Memory B cell (primary cell): ENCODE results near the gene NECTIN3.

Source experiments
- ATAC-seq: fragments of 150-1000 bp; cut with Tn5 transposase; 2 replicates; pipeline ENCODE4 v1.10.0; 2021; ENCODE audit warnings: low read depth, mild to moderate bottlenecking, moderate library complexity
- DNase-seq, 2 donors: peaks; one replicate each; pipeline ENCODE4 v3.0.0; 2022; ENCODE audit warnings: low spot score in 2 of 2
- H3K27ac Mint-ChIP-seq: one replicate; pipeline ENCODE4 v1.8.0; 2022; ENCODE audit warnings: mild to moderate bottlenecking, moderate library complexity, mixed read lengths
- H3K27me3 Mint-ChIP-seq: one replicate; pipeline ENCODE4 v1.8.0; 2022; ENCODE audit warnings: mixed read lengths
- H3K36me3 Mint-ChIP-seq: one replicate; pipeline ENCODE4 v1.8.0; 2022; ENCODE audit warnings: mild to moderate bottlenecking, mixed read lengths
- H3K4me1 Mint-ChIP-seq: one replicate; pipeline ENCODE4 v1.8.0; 2022; ENCODE audit warnings: mixed read lengths
- H3K4me3 Mint-ChIP-seq: one replicate; pipeline ENCODE4 v1.8.0; 2022; ENCODE audit warnings: mild to moderate bottlenecking, moderate library complexity, mixed read lengths
- H3K9me3 Mint-ChIP-seq: one replicate; pipeline ENCODE4 v1.8.0; 2022; ENCODE audit warnings: mixed read lengths

The NECTIN3 gene

DNA sequence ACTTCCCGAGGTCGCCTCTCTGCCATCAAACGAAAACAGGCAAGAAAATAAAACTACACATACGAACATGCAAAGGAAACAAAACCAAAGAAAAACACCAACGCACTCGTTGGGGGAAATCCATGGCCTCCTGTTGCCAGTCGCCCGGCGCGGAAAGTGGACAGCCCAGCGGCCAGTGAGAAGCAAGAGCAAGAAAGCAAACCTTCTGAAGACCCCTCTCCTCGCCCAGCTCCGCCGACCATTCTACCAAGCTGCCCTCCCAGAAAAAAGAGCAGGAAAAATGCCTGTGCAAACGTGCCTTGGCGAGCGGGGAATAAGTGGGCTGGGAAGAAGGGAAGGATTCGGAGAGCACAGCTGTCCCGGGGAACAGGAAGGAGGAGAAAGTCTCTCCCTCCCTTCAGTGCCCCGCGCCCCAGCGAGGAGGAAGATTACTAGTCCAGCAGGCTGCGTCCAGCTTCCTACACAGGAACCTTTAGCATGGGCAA, 802 bp upstream of the NECTIN3 start:
- Mint-ChIP-seq H3K36me3 (peaks cover 3% of the 10 kb centered on the region), H3K27me3 (peaks cover 25% of the 10 kb centered on the region), H3K4me1 (peaks cover 23% of the 10 kb centered on the region), H3K27ac (peak overlapping the region; percentile 22), H3K4me3 (peak overlapping the region; percentile 87), H3K9me3 (no peaks in the 10 kb centered on the region)
- ATAC-seq, result no peak
- no peak for DNase-seq

DNA sequence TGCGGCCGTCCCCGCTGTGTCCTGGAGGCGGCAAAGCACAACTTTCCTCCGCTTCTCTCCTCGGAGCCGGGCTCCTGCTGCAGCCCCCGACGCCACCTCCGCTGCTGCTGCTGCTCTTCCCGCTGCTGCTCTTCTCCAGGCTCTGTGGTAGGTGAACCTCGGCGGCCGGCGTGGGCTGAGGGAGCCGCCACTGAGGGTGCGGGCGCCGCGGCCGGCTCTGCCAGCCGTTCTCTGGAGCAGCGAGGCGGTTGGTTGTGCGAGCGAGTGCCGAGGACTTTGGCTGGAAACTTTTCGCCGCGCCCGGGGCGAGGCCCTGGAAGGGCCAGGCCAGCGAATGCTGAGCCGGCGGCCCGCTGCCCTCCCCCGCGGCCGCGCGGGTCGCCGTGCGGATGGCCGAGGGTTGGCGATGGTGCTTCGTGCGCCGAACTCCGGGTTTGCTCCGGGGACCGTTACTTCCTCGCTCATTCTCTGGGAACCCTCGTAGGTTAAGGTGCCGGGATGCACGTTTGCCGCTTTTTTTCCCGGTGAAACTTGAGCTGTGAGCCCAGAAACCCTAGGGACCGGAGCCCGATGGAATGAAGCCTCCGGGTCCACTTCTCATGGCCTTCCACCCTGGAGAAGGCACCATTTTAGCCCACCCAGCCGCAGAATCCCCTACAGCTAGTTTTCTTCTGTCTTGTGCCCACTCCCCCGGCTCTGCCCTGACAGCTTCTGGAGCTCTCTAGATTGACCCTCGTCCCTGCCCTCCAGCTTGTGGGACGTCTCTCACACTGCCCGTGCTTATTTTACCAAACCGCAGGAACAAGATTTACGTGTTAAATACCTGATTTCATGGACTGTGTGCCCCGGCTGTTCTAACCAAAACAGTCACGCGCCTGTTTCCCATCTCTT, 660 bp downstream of the NECTIN3 start:
- peaks cover 3% of the 10 kb centered on the region for H3K36me3 Mint-ChIP-seq
- H3K9me3 Mint-ChIP-seq, result no peaks in the 10 kb centered on the region
- peaks cover 23% of the 10 kb centered on the region for H3K4me1 Mint-ChIP-seq
- H3K4me3 Mint-ChIP-seq, result peak overlapping the region; percentile 70
- DNase-seq, result no peak
- H3K27me3 Mint-ChIP-seq, result peaks cover 25% of the 10 kb centered on the region
- ATAC-seq, result peak; percentile 14
- H3K27ac Mint-ChIP-seq, result no peak overlapping the region

DNA sequence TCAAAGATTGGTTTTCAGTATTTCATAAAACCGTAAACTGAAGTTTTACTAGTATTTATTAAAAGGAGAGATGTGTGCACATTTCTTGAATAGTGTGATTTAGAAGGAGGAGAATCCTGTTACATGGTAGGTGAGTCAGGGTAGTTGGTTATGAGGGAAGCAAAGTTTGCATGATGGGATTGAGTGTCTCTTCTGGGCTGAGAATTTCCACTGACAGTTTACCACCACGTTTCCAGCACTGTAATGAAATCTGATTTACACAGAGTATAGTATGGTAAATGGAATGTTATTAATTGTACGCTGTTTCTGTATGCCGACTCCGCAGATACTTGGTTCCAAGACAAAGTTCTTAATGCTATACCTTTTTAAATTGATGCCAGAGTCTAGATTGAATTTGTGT, 1.6 kb downstream of the NECTIN3 start:
- DNase-seq (no peak), ATAC-seq (no peak)
- H3K27ac Mint-ChIP-seq, result no peak overlapping the region
- peaks cover 23% of the 10 kb centered on the region for H3K4me1 Mint-ChIP-seq
- no peaks in the 10 kb centered on the region for H3K9me3 Mint-ChIP-seq
- peaks cover 3% of the 10 kb centered on the region for H3K36me3 Mint-ChIP-seq
- peak overlapping the region; percentile 70 for H3K4me3 Mint-ChIP-seq
- H3K27me3 Mint-ChIP-seq, result peaks cover 26% of the 10 kb centered on the region

DNA sequence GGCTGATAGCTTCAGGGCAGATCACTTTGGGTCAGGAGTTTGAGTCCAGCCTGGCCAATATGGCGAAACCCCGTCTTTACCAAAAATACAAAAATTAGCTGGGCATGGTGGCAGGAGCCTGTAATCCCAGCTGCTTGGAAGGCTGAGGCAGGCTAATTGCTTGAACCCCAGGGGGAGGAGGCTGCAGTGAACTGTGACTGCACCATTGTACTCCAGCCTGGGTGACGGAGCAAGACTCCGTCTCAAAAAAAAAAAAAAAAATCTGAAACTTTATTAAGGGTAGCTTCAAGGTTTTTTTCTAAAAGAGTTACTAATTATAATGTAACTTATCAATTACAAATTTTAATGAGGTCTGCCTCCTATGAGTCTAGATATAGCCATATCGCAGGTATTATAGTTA, 5.1 kb downstream of the NECTIN3 start:
- Mint-ChIP-seq H3K4me3 (no peak overlapping the region), H3K36me3 (no peaks in the 10 kb centered on the region), H3K27me3 (peaks cover 16% of the 10 kb centered on the region), H3K4me1 (peaks cover 11% of the 10 kb centered on the region), H3K27ac (no peak overlapping the region), H3K9me3 (no peaks in the 10 kb centered on the region)
- DNase-seq (no peak), ATAC-seq (no peak)

DNA sequence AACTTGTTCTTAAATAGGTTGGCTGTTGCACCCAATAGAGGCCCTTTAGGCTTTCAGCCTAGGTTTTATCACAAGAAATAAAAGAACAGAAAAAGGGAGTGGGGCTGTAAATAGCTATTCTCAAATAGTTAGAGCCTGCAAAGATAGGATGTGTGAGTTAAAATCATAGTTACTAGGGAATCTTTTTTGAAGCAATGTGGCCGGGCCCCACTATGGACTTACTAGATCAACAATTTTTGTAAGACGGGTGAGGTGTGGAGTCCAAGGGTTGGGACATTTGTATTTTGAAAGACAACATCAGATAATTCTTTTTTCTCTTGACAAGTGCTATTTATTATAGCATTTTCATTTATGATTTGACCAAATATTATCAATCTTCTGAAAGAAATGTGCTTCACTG, 5.8 kb downstream of the NECTIN3 start:
- no peaks in the 10 kb centered on the region for H3K9me3 Mint-ChIP-seq
- H3K36me3 Mint-ChIP-seq, result no peaks in the 10 kb centered on the region
- ATAC-seq, result no peak
- H3K27ac Mint-ChIP-seq, result no peak overlapping the region
- DNase-seq, result no peak
- H3K27me3 Mint-ChIP-seq, result peaks cover 16% of the 10 kb centered on the region
- H3K4me1 Mint-ChIP-seq, result peaks cover 11% of the 10 kb centered on the region
- H3K4me3 Mint-ChIP-seq, result no peak overlapping the region

DNA sequence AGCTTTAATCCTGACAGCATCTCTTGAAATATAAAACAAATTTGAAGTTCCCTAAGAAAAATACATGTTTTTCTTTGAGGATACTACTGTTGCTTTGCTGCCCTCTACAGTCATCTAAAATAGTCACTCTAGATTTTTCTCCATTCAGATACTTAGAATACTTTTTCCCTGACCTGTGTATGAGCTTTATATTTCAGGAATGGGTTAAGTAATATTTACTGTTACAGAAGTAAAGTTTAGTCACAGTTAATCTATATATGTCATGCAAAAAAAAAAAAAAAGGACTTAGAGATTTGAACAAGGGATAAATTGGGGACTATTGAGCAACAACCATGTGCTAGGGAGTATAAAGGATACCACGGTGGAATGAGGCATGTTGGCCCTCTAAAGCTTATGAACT, 8.8 kb downstream of the NECTIN3 start:
- ATAC-seq (no peak), DNase-seq (no peak)
- no peaks in the 10 kb centered on the region for H3K9me3 Mint-ChIP-seq

DNA sequence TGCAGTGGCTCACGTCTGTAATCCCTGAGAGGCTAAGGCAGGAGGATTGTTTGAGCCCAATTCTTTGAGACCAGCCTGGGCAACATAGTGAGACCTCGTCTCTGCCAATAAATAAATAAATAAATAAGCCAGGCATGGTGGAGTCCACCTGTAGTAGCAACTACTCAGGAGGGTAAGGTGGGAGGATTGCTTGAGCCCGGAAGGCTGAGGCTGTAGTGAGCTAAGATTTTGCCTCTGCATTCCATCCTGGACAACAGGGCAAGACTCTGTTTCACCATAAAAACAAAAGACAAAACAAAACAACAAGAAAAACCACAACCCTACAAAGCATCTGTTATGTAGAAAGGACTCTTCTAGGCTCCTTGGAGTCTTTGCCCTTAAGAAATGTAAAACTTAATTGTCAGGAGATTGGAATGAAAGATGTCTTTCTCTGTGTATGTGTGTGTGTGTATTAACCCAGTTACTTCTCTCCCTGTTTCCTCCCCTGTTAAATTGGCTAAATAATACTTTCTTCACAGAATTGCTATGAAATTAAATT, 9.5 kb downstream of the NECTIN3 start:
- Mint-ChIP-seq H3K4me1 (no peaks in the 10 kb centered on the region), H3K27me3 (peaks cover 1% of the 10 kb centered on the region), H3K36me3 (no peaks in the 10 kb centered on the region), H3K27ac (no peak overlapping the region), H3K9me3 (no peaks in the 10 kb centered on the region), H3K4me3 (no peak overlapping the region)
- ATAC-seq (no peak), DNase-seq (no peak)

More for the DNA sequence above, 8.8 kb downstream of the NECTIN3 start:
- Mint-ChIP-seq H3K36me3 (no peaks in the 10 kb centered on the region), H3K4me1 (no peaks in the 10 kb centered on the region), H3K4me3 (no peak overlapping the region), H3K27me3 (peaks cover 3% of the 10 kb centered on the region), H3K27ac (no peak overlapping the region)

DNA sequence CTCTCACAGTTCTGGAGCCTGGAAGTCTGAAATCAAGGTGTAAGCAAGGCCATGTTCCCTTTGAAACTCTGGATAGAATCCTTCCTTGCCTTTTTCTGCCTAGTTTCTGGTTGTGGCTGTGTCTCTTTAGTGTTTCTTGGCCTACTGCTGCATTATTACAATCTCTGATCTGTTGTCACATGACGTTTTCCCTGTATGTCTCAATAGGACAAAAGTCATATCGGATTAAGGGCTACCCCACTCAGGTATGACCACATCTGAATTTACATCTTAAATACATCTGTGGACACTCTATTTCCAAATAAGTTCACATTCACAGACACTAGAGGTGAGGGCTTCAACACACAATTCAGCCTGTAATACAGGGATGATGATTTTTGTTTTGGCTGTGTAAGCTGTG, 13.3 kb downstream of the NECTIN3 start:
- no peak overlapping the region for H3K27ac Mint-ChIP-seq
- H3K4me1 Mint-ChIP-seq, result no peaks in the 10 kb centered on the region
- no peak for DNase-seq
- H3K36me3 Mint-ChIP-seq, result no peaks in the 10 kb centered on the region
- no peaks in the 10 kb centered on the region for H3K27me3 Mint-ChIP-seq
- no peak overlapping the region for H3K4me3 Mint-ChIP-seq
- ATAC-seq, result no peak
- no peaks in the 10 kb centered on the region for H3K9me3 Mint-ChIP-seq

DNA sequence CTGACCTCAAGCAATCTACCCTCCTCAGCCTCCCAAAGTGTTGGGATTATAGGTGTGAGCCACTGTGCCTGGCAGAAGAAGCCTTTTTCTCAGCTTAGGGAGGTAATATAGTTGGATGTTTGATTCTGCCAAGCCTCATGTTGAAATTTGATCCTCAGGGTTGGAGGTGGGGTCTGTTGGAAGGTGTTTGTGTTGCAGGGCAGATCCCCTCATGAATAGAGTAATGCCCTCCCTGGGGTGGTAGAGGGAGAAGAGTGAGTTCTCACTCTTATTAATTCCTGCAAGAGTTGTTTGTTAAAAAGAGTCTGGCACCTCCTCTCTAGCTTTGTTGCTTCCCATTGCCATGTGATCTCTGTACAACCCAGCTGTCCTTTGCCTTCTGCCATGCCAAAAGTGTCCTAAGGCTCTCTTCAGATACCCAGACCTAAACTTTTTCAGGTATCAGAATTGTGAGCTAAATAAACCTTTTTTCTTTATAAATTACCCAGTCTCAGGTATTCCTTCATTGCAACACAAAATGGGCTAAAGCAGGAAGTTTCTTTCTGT, 16.4 kb downstream of the NECTIN3 start:
- Mint-ChIP-seq H3K4me1 (no peaks in the 10 kb centered on the region), H3K4me3 (no peak overlapping the region), H3K27ac (no peak overlapping the region), H3K36me3 (no peaks in the 10 kb centered on the region), H3K9me3 (no peaks in the 10 kb centered on the region), H3K27me3 (no peaks in the 10 kb centered on the region)
- ATAC-seq, result no peak
- DNase-seq, result no peak

DNA sequence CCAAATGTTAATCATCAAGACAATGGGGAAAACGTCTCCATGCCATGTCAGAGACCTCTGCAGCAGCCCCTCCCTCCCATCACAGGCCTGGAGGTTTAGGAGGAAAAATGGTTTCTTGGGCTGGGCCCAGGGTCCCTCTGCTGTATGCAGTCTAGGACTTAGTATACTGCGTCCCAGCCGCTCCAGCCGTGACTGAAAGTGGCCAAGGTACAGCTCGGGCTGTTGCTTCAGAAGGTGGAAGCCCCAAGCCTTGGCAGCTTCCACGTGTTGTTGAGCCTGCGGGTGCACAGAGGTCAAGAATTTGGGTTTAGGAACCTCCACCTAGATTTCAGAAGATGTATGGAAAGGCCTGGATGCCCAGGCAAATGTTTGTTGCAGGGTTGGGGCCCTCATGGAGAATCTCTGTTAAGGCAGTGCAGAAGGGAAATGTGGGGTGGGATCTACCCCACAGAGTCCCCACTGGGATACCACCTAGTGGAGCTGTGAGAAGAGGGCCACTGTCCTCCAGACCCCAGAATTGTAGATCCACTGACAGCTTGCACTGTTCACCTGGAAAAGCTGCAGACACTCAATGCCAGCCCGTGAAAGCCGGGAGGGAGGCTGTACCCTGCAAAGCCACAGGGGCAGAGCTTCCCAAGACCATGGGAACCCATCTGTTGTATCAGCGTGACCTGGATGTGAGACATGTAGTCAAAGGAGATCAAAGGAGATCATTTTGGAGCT, 25.0 kb downstream of the NECTIN3 start:
- Mint-ChIP-seq H3K9me3 (no peaks in the 10 kb centered on the region), H3K4me3 (no peak overlapping the region), H3K27ac (no peak overlapping the region), H3K36me3 (no peaks in the 10 kb centered on the region), H3K4me1 (no peaks in the 10 kb centered on the region), H3K27me3 (no peaks in the 10 kb centered on the region)
- no peak for DNase-seq
- no peak for ATAC-seq

DNA sequence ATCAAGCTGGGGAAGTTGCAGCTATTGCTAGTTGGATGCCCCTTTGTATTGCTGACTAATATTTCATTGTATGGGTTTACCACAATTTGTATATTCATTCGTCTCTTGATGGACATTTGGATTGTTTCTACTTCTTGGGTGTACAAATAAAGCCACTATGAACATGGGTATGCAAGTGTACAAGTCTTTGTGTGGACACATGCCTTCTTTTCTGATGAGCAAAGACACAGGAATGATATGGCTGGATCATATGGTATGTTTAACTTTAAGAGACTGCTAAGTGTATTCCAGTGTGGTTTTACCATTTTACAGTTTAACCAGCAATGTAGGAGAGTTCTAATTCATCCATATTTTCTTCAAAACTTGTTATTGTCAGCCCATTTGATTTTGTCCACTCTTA, 32.2 kb downstream of the NECTIN3 start:
- Mint-ChIP-seq H3K27me3 (no peaks in the 10 kb centered on the region), H3K36me3 (no peaks in the 10 kb centered on the region), H3K4me1 (no peaks in the 10 kb centered on the region), H3K9me3 (peaks cover 5% of the 10 kb centered on the region), H3K4me3 (no peak overlapping the region), H3K27ac (no peak overlapping the region)
- DNase-seq (no peak), ATAC-seq (no peak)

DNA sequence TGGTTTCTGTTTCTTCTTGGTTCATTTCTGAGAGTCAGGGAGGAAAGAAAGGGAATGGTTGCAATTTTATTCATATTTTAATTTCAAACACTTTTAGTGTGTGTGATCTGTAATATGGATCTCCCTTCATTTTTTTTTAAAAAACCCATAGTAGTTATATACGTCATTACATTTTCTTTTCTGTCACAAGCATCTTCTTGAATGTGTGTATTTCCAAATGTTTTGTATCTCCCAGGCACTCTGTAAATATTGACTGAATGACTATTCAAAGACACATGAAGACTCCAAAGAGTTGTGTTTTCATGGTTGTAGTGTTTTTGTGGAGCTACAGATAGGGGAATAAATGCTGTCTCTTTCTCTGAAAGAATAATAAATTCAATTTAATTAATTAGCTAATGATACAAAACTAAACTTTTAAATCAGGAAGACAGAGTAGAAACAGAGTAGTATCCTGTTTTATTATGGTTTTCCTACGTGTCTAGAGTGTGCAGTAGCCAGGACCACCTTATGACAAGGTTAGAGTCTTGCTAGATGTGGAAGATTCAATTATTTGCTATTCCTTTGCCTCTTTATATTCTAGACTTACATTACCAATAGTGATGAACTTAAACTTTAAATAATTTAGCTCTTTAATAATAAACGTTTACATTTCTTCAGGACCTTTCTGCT, 35.5 kb downstream of the NECTIN3 start:
- ATAC-seq (no peak), DNase-seq (no peak)
- Mint-ChIP-seq H3K36me3 (no peaks in the 10 kb centered on the region), H3K4me1 (no peaks in the 10 kb centered on the region), H3K27ac (no peak overlapping the region), H3K27me3 (peaks cover 3% of the 10 kb centered on the region), H3K4me3 (no peak overlapping the region), H3K9me3 (peaks cover 5% of the 10 kb centered on the region)

DNA sequence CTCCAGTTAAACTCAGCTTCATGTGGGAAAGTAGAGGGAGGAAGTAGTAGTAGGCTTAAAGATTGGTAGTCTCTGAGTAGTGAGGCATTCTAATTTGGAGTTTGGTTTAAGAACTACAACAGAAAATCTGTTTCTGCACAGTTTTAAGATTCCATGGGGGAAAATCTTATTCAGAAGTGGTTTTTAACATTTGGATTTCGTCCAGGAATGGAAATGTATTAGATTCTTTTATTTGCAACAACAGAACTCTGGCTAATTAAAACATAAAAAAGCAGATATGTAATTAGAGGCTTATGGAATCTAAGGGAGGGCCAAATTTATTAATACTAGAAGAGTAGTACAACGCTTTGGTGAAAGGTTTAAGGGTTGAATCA, 36.0 kb downstream of the NECTIN3 start:
- Mint-ChIP-seq H3K4me3 (no peak overlapping the region), H3K27me3 (peaks cover 3% of the 10 kb centered on the region), H3K9me3 (peaks cover 5% of the 10 kb centered on the region), H3K4me1 (no peaks in the 10 kb centered on the region), H3K36me3 (no peaks in the 10 kb centered on the region), H3K27ac (no peak overlapping the region)
- DNase-seq, result no peak
- no peak for ATAC-seq

DNA sequence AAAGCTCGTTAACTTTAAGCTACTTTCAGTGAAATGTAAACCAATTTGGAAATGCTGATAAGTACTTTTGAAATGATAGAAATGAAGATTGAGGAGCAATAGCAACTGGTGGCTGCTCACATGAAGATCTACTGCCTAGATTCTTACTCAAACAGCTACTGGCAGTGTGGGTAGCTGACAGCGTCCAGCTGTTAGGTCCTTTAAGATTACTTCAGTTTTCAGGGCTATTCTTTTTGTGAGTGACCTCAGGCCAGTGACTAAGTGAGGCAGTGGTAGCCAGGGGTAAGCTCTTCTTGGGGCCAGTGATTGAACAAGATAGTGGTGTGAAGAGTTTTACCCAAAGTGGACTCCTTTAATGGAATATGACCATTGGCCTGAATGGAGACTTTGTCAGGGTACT, 41.3 kb downstream of the NECTIN3 start:
- H3K4me1 Mint-ChIP-seq, result no peaks in the 10 kb centered on the region
- H3K9me3 Mint-ChIP-seq, result no peaks in the 10 kb centered on the region
- DNase-seq (no peak), ATAC-seq (no peak)
- no peak overlapping the region for H3K4me3 Mint-ChIP-seq
- H3K36me3 Mint-ChIP-seq, result no peaks in the 10 kb centered on the region
- H3K27me3 Mint-ChIP-seq, result peaks cover 3% of the 10 kb centered on the region
- H3K27ac Mint-ChIP-seq, result no peak overlapping the region
